IPS-18c (cell line): ENCODE data around the gene LAMB4.

Source experiments
- H3K4me3 ChIP-seq: 2 replicates; pipeline ENCODE4 v1.7.0; 2013; ENCODE audit warnings: low read depth, mild to moderate bottlenecking, low read length, moderate library complexity; ENCODE audit not compliant: insufficient read depth
- H3K9me3 ChIP-seq: one replicate; pipeline ENCODE4 v1.6.1; 2013; ENCODE audit warnings: mild to moderate bottlenecking, low read length, moderate library complexity; ENCODE audit not compliant: control insufficient read depth, insufficient read depth

Gene LAMB4

GRCh38 chr7:108072739-108073138 lies 57.4 kb downstream of the LAMB4 start:
- H3K4me3 ChIP-seq, result no peak overlapping the region
- no peaks in the 10 kb centered on the region for H3K9me3 ChIP-seq

- Histone ChIP-seq H3K4me3 (no peak overlapping the region), H3K9me3 (no peaks in the 10 kb centered on the region)
These were observed 58.0 kb downstream of the LAMB4 start for GRCh38 chr7:108072116-108072515.

- Histone ChIP-seq H3K9me3 (no peaks in the 10 kb centered on the region), H3K4me3 (no peak overlapping the region)
These were observed 58.6 kb downstream of the LAMB4 start for GRCh38 chr7:108071551-108071950.

GRCh38 chr7:108069646-108070045 lies 60.5 kb downstream of the LAMB4 start:
- Histone ChIP-seq H3K4me3 (no peak overlapping the region), H3K9me3 (no peaks in the 10 kb centered on the region)

GRCh38 chr7:108067844-108068243 lies 62.3 kb downstream of the LAMB4 start:
- Histone ChIP-seq H3K4me3 (no peak overlapping the region), H3K9me3 (no peaks in the 10 kb centered on the region)

GRCh38 chr7:108066486-108066885 lies 63.7 kb downstream of the LAMB4 start:
- no peaks in the 10 kb centered on the region for H3K9me3 ChIP-seq
- H3K4me3 ChIP-seq, result no peak overlapping the region

GRCh38 chr7:108063520-108063933 lies 66.6 kb downstream of the LAMB4 start:
- no peaks in the 10 kb centered on the region for H3K9me3 ChIP-seq
- no peak overlapping the region for H3K4me3 ChIP-seq

- no peak overlapping the region for H3K4me3 ChIP-seq
- H3K9me3 ChIP-seq, result no peaks in the 10 kb centered on the region
These were observed 67.7 kb downstream of the LAMB4 start for GRCh38 chr7:108062250-108063014.

- Histone ChIP-seq H3K4me3 (no peak overlapping the region), H3K9me3 (no peaks in the 10 kb centered on the region)
These were observed 70.6 kb downstream of the LAMB4 start for GRCh38 chr7:108059526-108059925.

GRCh38 chr7:108057951-108058481 lies 72.1 kb downstream of the LAMB4 start:
- Histone ChIP-seq H3K4me3 (no peak overlapping the region), H3K9me3 (no peaks in the 10 kb centered on the region)

- Histone ChIP-seq H3K4me3 (no peak overlapping the region), H3K9me3 (no peaks in the 10 kb centered on the region)
These were observed 74.5 kb downstream of the LAMB4 start for GRCh38 chr7:108055611-108056021.

- H3K4me3 ChIP-seq, result no peak overlapping the region
- H3K9me3 ChIP-seq, result no peaks in the 10 kb centered on the region
These were observed 75.6 kb downstream of the LAMB4 start for GRCh38 chr7:108054537-108054936.

- Histone ChIP-seq H3K4me3 (no peak overlapping the region), H3K9me3 (no peaks in the 10 kb centered on the region)
These were observed 76.9 kb downstream of the LAMB4 start for GRCh38 chr7:108053250-108053649.

GRCh38 chr7:108051454-108051853 lies 78.7 kb downstream of the LAMB4 start:
- Histone ChIP-seq H3K9me3 (no peaks in the 10 kb centered on the region), H3K4me3 (no peak overlapping the region)

GRCh38 chr7:108049962-108050361 lies 80.2 kb downstream of the LAMB4 start:
- H3K4me3 ChIP-seq, result no peak overlapping the region
- H3K9me3 ChIP-seq, result no peaks in the 10 kb centered on the region

- no peaks in the 10 kb centered on the region for H3K9me3 ChIP-seq
- H3K4me3 ChIP-seq, result no peak overlapping the region
These were observed 81.7 kb downstream of the LAMB4 start for GRCh38 chr7:108048422-108048821.

- Histone ChIP-seq H3K4me3 (no peak overlapping the region), H3K9me3 (no peaks in the 10 kb centered on the region)
These were observed 83.1 kb downstream of the LAMB4 start for GRCh38 chr7:108046952-108047506.

GRCh38 chr7:108045669-108046068 lies 84.5 kb downstream of the LAMB4 start:
- H3K4me3 ChIP-seq, result no peak overlapping the region
- H3K9me3 ChIP-seq, result no peaks in the 10 kb centered on the region
